ENCODE measurements around the gene RNF25.

- TF ChIP-seq CTCF (conservative IDR thresholded peaks at IDR 0.05; ENCODE audit: low read depth, low read length), result no peak
- no peak for TF ChIP-seq EZH2 (IDR thresholded peaks at IDR 0.05; ENCODE audit: low read length, unreplicated experiment)
These were observed 12.4 kb downstream of the RNF25 start, which contains the start of the genes BCS1L and ZNF142 for GRCh38 chr2:218659258-218659987.
